Fibroblast of lung (primary cell): ENCODE results near the gene PPM1H. TPM values are rescaled to one million over a fixed set of nuclear protein-coding genes. Genes with fewer than 3 reads are reported as not detected.

ENCODE experiments used
- DNase-seq, 2 donors: peaks; one replicate each; pipeline versions ENCODE4 v3.0.0 to v3.0.0-alpha.2; 2010; ENCODE audit warnings: low read depth in 2 of 2
- H2AFZ ChIP-seq: 2 replicates; pipeline ENCODE4 v1.5.1; 2012; ENCODE audit warnings: low read length, control low read depth, inconsistent platforms
- H3K27ac ChIP-seq: 2 replicates; pipeline ENCODE4 v1.5.1; 2011; ENCODE audit warnings: low read length, control low read depth; ENCODE audit not compliant: insufficient read depth
- H3K27me3 ChIP-seq: 2 replicates; pipeline ENCODE4 v1.5.1; 2011; ENCODE audit warnings: mild to moderate bottlenecking, low read length; ENCODE audit not compliant: control insufficient read depth, insufficient read depth
- H3K36me3 ChIP-seq: 2 replicates; pipeline ENCODE4 v1.5.1; 2011; ENCODE audit warnings: low read length; ENCODE audit not compliant: control insufficient read depth, insufficient read depth
- H3K4me1 ChIP-seq: 2 replicates; pipeline ENCODE4 v1.5.1; 2011; ENCODE audit warnings: low read length; ENCODE audit not compliant: control insufficient read depth, insufficient read depth; ENCODE audit errors: extremely low read depth
- H3K4me2 ChIP-seq: 2 replicates; pipeline ENCODE4 v1.5.1; 2011; ENCODE audit warnings: low read length, control low read depth; ENCODE audit not compliant: insufficient read depth; ENCODE audit errors: extremely low read depth
- H3K4me3 ChIP-seq, 4 experiments: fragments of 200-600 bp in 1 of 4; sonication (generic) in 1 of 4; replicated peaks in 1 of 4; 2 replicates each; pipeline ENCODE4 v1.5.1; 2011 to 2016; ENCODE audit warnings: low read length in 4 of 4, low read depth in 3 of 4, mild to moderate bottlenecking in 3 of 4, control low read depth in 2 of 4, inconsistent platforms in 1 of 4, mixed read lengths in 1 of 4; ENCODE audit not compliant: insufficient read depth in 1 of 4; ENCODE audit errors: control extremely low read depth in 1 of 4
- H3K79me2 ChIP-seq: 2 replicates; pipeline ENCODE4 v1.5.1; 2012; ENCODE audit warnings: mild to moderate bottlenecking, low read length, inconsistent platforms; ENCODE audit not compliant: control insufficient read depth, insufficient read depth
- H3K9ac ChIP-seq: 2 replicates; pipeline ENCODE4 v1.5.1; 2011; ENCODE audit warnings: mild to moderate bottlenecking, low read length, control low read depth; ENCODE audit not compliant: insufficient read depth
- H3K9me3 ChIP-seq: 2 replicates; pipeline ENCODE4 v1.5.1; 2012; ENCODE audit warnings: low read depth, low read length; ENCODE audit not compliant: control insufficient read depth, insufficient read depth
- H4K20me1 ChIP-seq: 2 replicates; pipeline ENCODE4 v1.5.1; 2011; ENCODE audit warnings: low read length; ENCODE audit not compliant: control insufficient read depth, insufficient read depth; ENCODE audit errors: extremely low read depth
- EZH2 ChIP-seq: IDR thresholded peaks from 2 replicates; pipeline ENCODE4 v1.5.1; 2012; ENCODE audit warnings: low read length, control low read depth, mild to moderate bottlenecking; ENCODE audit errors: missing control alignments
- polyA plus RNA-seq, 2 donors: library from polyadenylated mRNA; depleted of rRNA in 1 of 2; stranded (reverse) in 1 of 2; unstranded in 1 of 2; fragments of >200 nt; gene quantifications; 2 replicates each; pipeline ENCODE4 v1.2.1, GENCODE V29; 2011 to 2012; ENCODE audit warnings: missing spikeins in 1 of 2
- total RNA-seq: library from RNA; depleted of rRNA; stranded (reverse); fragments of >200 nt; gene quantifications from 2 replicates; pipeline ENCODE4 v1.2.1, GENCODE V29; 2014
- TF ChIP-seq, protein P1 (sequence below), 2 donors: IDR thresholded peaks in 1 of 2; conservative IDR thresholded peaks in 1 of 2; 1 replicate in 1 of 2; 2 replicates in 1 of 2; pipeline ENCODE4 v1.5.1; 2011 to 2012; ENCODE audit warnings: low read length in 2 of 2, control low read depth in 1 of 2, inconsistent platforms in 1 of 2, low read depth in 1 of 2, mild to moderate bottlenecking in 1 of 2

PPM1H gene
- total and polyA plus RNA-seq, 2 donors (not counting 1 experiment from before 2014, with no cell fraction given), result 0.57 to 3.1 TPM

DNA sequence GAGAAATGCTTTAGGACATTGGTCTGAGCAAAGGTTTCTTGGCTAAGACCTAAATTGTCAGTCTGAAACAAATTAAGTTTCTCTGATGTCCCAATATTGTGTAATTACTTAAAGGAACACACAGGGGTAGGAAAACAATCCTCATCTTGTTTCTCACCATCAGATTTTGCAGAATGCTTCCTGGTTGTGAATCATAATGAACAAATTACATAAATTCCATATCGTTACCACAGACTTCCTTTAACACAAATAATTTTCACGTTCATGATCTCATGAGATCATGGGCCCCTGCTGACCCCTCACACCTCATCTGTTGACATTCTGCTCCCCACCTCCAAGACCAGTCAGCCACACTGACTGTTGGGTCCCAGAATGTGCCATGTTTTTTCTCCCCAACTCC, 274.2 kb downstream of the PPM1H start:
- peak overlapping the region; percentile 42 for H3K27ac ChIP-seq
- no peak overlapping the region for H3K9ac ChIP-seq
- no peak overlapping the region for H2AFZ ChIP-seq
- no peak overlapping the region for H3K4me3 ChIP-seq
- H3K36me3 ChIP-seq, result no peaks in the 10 kb centered on the region
- DNase-seq, result peak; percentile 59 to 82
- no peaks in the 10 kb centered on the region for H3K9me3 ChIP-seq
- no peaks in the 10 kb centered on the region for H3K79me2 ChIP-seq
- TF ChIP-seq, protein P1, sequence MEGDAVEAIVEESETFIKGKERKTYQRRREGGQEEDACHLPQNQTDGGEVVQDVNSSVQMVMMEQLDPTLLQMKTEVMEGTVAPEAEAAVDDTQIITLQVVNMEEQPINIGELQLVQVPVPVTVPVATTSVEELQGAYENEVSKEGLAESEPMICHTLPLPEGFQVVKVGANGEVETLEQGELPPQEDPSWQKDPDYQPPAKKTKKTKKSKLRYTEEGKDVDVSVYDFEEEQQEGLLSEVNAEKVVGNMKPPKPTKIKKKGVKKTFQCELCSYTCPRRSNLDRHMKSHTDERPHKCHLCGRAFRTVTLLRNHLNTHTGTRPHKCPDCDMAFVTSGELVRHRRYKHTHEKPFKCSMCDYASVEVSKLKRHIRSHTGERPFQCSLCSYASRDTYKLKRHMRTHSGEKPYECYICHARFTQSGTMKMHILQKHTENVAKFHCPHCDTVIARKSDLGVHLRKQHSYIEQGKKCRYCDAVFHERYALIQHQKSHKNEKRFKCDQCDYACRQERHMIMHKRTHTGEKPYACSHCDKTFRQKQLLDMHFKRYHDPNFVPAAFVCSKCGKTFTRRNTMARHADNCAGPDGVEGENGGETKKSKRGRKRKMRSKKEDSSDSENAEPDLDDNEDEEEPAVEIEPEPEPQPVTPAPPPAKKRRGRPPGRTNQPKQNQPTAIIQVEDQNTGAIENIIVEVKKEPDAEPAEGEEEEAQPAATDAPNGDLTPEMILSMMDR (conservative IDR thresholded peaks at IDR 0.05 in 1 of 2, IDR thresholded peaks at IDR 0.05 in 1 of 2; ENCODE audit: low read depth in 1 of 2, low read length in 2 of 2), result no peak
- no peak for TF ChIP-seq EZH2
- H3K27me3 ChIP-seq, result no peaks in the 10 kb centered on the region
- no peak overlapping the region for H3K4me2 ChIP-seq
- H4K20me1 ChIP-seq, result no peaks in the 10 kb centered on the region
- peaks cover 4% of the 10 kb centered on the region for H3K4me1 ChIP-seq

DNA sequence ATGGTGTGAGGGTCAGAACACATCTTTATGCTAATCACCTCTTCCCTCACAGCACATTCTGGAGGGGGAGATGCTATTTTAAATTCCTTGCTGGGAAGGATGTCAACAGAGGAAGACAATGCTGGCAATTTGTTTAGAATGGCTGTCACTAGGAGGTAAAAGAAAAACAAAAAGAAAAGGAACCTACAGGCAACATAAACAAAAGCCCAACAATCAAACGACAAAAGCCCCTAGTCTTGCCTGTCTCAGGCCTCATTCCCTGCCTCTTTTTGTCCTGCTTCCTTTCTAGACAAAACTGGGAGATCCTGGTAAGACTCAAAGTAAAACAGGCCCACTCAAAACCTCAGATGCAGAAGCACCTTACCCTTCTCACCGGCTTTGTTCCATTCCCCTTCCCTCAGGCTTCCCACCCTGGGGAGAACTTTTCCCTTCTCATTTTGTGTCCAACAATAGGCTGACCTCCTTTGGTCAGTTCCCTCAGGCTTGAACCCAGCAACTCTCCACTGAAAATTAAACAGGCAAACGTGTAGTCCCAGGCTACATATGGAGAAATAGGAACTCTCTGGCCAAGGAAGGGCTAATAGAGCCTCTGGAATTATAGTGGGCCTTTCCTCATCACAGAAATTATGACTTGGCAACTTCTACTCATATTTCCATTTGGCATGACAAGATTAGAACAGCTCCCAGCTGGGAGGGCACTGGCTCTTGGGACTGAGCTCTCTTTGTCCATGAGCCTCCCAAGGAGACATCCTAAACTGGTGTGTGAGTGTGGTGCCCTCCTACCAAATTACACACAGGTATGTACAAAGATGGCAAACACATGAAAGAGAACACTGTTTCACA, 275.3 kb downstream of the PPM1H start:
- H4K20me1 ChIP-seq, result no peaks in the 10 kb centered on the region
- no peak overlapping the region for H2AFZ ChIP-seq
- no peak overlapping the region for H3K27ac ChIP-seq
- H3K27me3 ChIP-seq, result no peaks in the 10 kb centered on the region
- TF ChIP-seq EZH2, result no peak
- TF ChIP-seq, protein P1 (conservative IDR thresholded peaks at IDR 0.05 in 1 of 2, IDR thresholded peaks at IDR 0.05 in 1 of 2; ENCODE audit: low read depth in 1 of 2, low read length in 2 of 2), result no peak
- no peak overlapping the region for H3K4me3 ChIP-seq
- H3K36me3 ChIP-seq, result no peaks in the 10 kb centered on the region
- H3K79me2 ChIP-seq, result no peaks in the 10 kb centered on the region
- DNase-seq, result no peak
- H3K4me1 ChIP-seq, result peaks cover 4% of the 10 kb centered on the region
- H3K4me2 ChIP-seq, result no peak overlapping the region
- no peaks in the 10 kb centered on the region for H3K9me3 ChIP-seq
- H3K9ac ChIP-seq, result no peak overlapping the region

DNA sequence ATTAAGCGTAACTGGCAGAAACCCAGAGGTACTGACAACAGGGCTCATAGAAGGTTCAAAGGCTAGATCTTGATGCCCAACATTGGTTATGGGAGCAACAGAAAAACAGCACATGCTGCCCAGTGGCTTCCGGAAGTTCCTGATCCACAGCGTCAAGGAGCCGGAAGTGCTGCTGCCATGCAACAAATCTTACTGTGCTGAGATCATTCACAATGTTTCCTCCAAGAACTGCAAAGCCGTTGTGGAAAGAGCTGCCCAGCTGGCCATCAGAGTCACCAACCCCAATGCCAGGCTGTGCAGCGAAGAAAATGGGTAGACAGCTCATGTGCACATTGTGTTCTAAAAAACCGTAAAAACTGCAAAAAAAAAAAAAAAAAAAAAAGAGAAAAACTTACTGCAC, 276.0 kb downstream of the PPM1H start:
- DNase-seq, result no peak
- no peaks in the 10 kb centered on the region for H3K36me3 ChIP-seq
- H3K27ac ChIP-seq, result no peak overlapping the region
- H4K20me1 ChIP-seq, result no peaks in the 10 kb centered on the region
- no peak overlapping the region for H3K4me2 ChIP-seq
- TF ChIP-seq EZH2, result no peak
- TF ChIP-seq, protein P1 (conservative IDR thresholded peaks at IDR 0.05 in 1 of 2, IDR thresholded peaks at IDR 0.05 in 1 of 2; ENCODE audit: low read depth in 1 of 2, low read length in 2 of 2), result no peak
- no peak overlapping the region for H3K9ac ChIP-seq
- no peak overlapping the region for H2AFZ ChIP-seq
- peaks cover 4% of the 10 kb centered on the region for H3K4me1 ChIP-seq
- H3K79me2 ChIP-seq, result no peaks in the 10 kb centered on the region
- H3K27me3 ChIP-seq, result no peaks in the 10 kb centered on the region
- no peak overlapping the region for H3K4me3 ChIP-seq
- H3K9me3 ChIP-seq, result no peaks in the 10 kb centered on the region
